ENCODE results near the gene LDB2. TPM values are rescaled to one million over a fixed set of nuclear protein-coding genes. Genes with fewer than 3 reads are reported as not detected.

The LDB2 gene
- total and polyA plus RNA-seq, 2 of the 8 experiments (the other 6 are each of a cell fraction or from before 2014, with no cell fraction given): 57.0 to 140 TPM

DNA sequence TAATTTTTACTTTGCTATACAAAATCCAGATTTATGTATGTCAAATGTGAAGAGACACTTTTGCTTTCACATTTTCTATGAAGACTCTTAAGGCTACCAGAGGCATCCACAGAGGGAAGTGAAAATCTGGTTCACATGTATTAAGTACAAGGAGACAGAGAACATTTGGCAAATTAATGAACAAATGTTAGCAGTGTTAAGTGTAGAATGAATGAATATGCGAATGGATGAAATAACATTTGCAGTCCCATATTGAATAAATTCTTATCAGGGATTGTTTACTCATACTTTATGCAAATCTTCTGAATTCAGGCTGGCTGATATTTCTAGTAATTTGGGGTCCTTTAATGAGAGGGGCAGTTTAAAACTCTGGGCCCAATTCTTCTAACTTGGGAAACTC is 159.9 kb downstream of the LDB2 start:
- H3K36me3 ChIP-seq (ENCODE audit: control insufficient read depth in 2 of 4, insufficient read depth in 4 of 4, low read length in 3 of 4): no peaks in the 10 kb centered on the region
- peaks cover 0 to under 1% (median 0%) of the 10 kb centered on the region in 4 experiments; a peak in 1 of 7 replicates for H3K4me1 ChIP-seq (replicated peaks in 1 of 4; ENCODE audit: control insufficient read depth in 3 of 4, insufficient read depth in 4 of 4, low read length in 3 of 4)
- no peak overlapping the region for H2BK12ac ChIP-seq (ENCODE audit: low read depth, low read length)
- no peak overlapping the region for H2AK5ac ChIP-seq (ENCODE audit: low read depth, low read length)
- FAIRE-seq (no peak), DNase-seq (ENCODE audit: low read depth in 1 of 2, low spot score in 2 of 2) (no peak)
- no peak overlapping the region for H3K14ac ChIP-seq (ENCODE audit: insufficient read length)
- ChIA-PET CTCF (ENCODE audit: partially characterized antibody) (no interaction called here), POLR2A (ENCODE audit: partially characterized antibody) (no interaction called here)
- no peak overlapping the region for H3K4me3 ChIP-seq (ENCODE audit: extremely low read depth in 1 of 4, insufficient read depth in 2 of 4, low read depth in 3 of 4, low read length in 4 of 4)
- no peak overlapping the region for H2BK120ac ChIP-seq (replicated peaks; ENCODE audit: low read depth, low read length)
- H3K9me3 ChIP-seq (ENCODE audit: insufficient read depth in 2 of 2, low read depth in 1 of 2, low read length in 1 of 2): no peaks in the 10 kb centered on the region
- no peak overlapping the region for H4K8ac ChIP-seq (ENCODE audit: extremely low read depth, insufficient read depth, low read length)
- no peak overlapping the region for H4K91ac ChIP-seq (replicated peaks; ENCODE audit: insufficient read length, low read length)
- H3K4me2 ChIP-seq (ENCODE audit: insufficient read depth in 1 of 2, low read depth in 2 of 2, low read length in 2 of 2): no peak overlapping the region
- no peak overlapping the region for H3K56ac ChIP-seq (replicated peaks; ENCODE audit: insufficient read length, low read depth, low read length)
- H3K79me2 ChIP-seq (ENCODE audit: control insufficient read depth in 1 of 2, insufficient read depth in 2 of 2, low read length in 2 of 2): no peaks in the 10 kb centered on the region
- no peaks in the 10 kb centered on the region for H3K79me1 ChIP-seq (ENCODE audit: low read depth, low read length)
- no peak overlapping the region for H3K27ac ChIP-seq (ENCODE audit: low read depth, low read length)
- 96% methylated on average over 1 of the region's 1 CpG; no CpG with 5 or more reads in 1 of the 2 experiments for WGBS, 2 experiments (ENCODE audit: extremely low coverage in 1 of 2, insufficient coverage in 1 of 2, insufficient read length in 1 of 2, insufficient replicate concordance in 2 of 2, low coverage in 1 of 2, low lambda C conversion rate in 2 of 2, missing lambda C conversion rate in 1 of 2)
- H3K23ac ChIP-seq (ENCODE audit: insufficient read length): no peak overlapping the region
- H3K27me3 ChIP-seq (replicated peaks in 1 of 4; ENCODE audit: control insufficient read depth in 3 of 4, extremely low read depth in 1 of 4, insufficient read depth in 3 of 4, low read length in 3 of 4): no peaks in the 10 kb centered on the region
- H3K23me2 ChIP-seq (ENCODE audit: low read depth, low read length): no peaks in the 10 kb centered on the region
- no peak overlapping the region for H4K5ac ChIP-seq (ENCODE audit: insufficient read length, low read depth, low read length)
- no peak overlapping the region for H2BK15ac ChIP-seq (ENCODE audit: low read length)
- no peak overlapping the region for H3K18ac ChIP-seq (ENCODE audit: extremely low read depth, low read length)
- no peak overlapping the region for H3K9ac ChIP-seq (replicated peaks in 1 of 4; ENCODE audit: extremely low read depth in 1 of 4, low read depth in 3 of 4, low read length in 3 of 4)
- H4K20me1 ChIP-seq (replicated peaks in 1 of 2; ENCODE audit: control insufficient read depth in 1 of 2, insufficient read depth in 2 of 2, low read length in 2 of 2): no peaks in the 10 kb centered on the region
- H3K4ac ChIP-seq (replicated peaks; ENCODE audit: insufficient read length, low read depth, low read length): no peak overlapping the region
- H2AFZ ChIP-seq (ENCODE audit: low read length): no peak overlapping the region
- no peak overlapping the region for H2BK5ac ChIP-seq (ENCODE audit: low read depth, low read length)
- H2BK20ac ChIP-seq (ENCODE audit: low read length): no peak overlapping the region
- TF ChIP-seq HDAC2 (IDR thresholded peaks at IDR 0.05; ENCODE audit: borderline replicate concordance in 1 of 2, low read depth in 2 of 2, low read length in 2 of 2) (no peak), MAX (IDR thresholded peaks at IDR 0.05) (no peak), KDM4A (IDR thresholded peaks at IDR 0.05; ENCODE audit: low read depth, low read length, severe bottlenecking) (no peak), CHD1 (IDR thresholded peaks at IDR 0.05; ENCODE audit: low read depth, low read length) (no peak), KDM5A (IDR thresholded peaks at IDR 0.05; ENCODE audit: low read length) (no peak), SAP30 (IDR thresholded peaks at IDR 0.05; ENCODE audit: insufficient read depth, insufficient replicate concordance, low read length) (no peak), CBX8 (IDR thresholded peaks at IDR 0.05; ENCODE audit: borderline replicate concordance, low read depth, low read length) (no peak), JUN (IDR thresholded peaks at IDR 0.05; ENCODE audit: low read depth, low read length) (no peak)

Data from H1 (cell line).